Activated CD8-positive, alpha-beta T cell treated with anti-CD3 and anti-CD28 coated beads for 36 hours (primary cell): ENCODE results near the gene ZNF793. TPM values are rescaled to one million over a fixed set of nuclear protein-coding genes. Genes with fewer than 3 reads are reported as not detected.

Experiments
- ATAC-seq: fragments of 200-7000 bp; cut with Tn5 transposase; one replicate; pipeline ENCODE4 v1.10.0; 2021; ENCODE audit warnings: mild to moderate bottlenecking, moderate library complexity
- CTCF ChIA-PET: fragments of 350-600 bp; sonication (Branson Sonifier 250); formaldehyde crosslinking; loops from one replicate; lab custom pipeline; 2021; ENCODE audit warnings: antibody characterized with exemption; lab: Charles Lee
- POLR2A ChIA-PET: fragments of 350-600 bp; sonication (Branson Sonifier 250); formaldehyde crosslinking; loops from one replicate; lab custom pipeline; 2021; ENCODE audit warnings: antibody characterized with exemption; lab: Charles Lee
- DNase-seq: peaks from one replicate; pipeline ENCODE4 v3.0.0-alpha.2; 2020
- H3K27ac Mint-ChIP-seq: one replicate; pipeline ENCODE4 v1.8.0; 2021; ENCODE audit warnings: mild to moderate bottlenecking, mixed read lengths
- H3K27me3 Mint-ChIP-seq: one replicate; pipeline ENCODE4 v1.8.0; 2021; ENCODE audit warnings: mixed read lengths
- H3K36me3 Mint-ChIP-seq: one replicate; pipeline ENCODE4 v1.8.0; 2021; ENCODE audit warnings: low read depth, mixed read lengths
- H3K4me1 Mint-ChIP-seq: one replicate; pipeline ENCODE4 v1.8.0; 2021; ENCODE audit warnings: low read depth, mixed read lengths
- H3K4me3 Mint-ChIP-seq: one replicate; pipeline ENCODE4 v1.8.0; 2021; ENCODE audit warnings: mild to moderate bottlenecking, moderate library complexity, mixed read lengths
- H3K9me3 Mint-ChIP-seq: one replicate; pipeline ENCODE4 v1.8.0; 2021; ENCODE audit warnings: mixed read lengths
- CTCF ChIP-seq: fragments of 200-600 bp; IDR thresholded peaks from one replicate; pipeline ENCODE4 v1.8.0; 2022; ENCODE audit warnings: antibody characterized with exemption, mild to moderate bottlenecking
- intact Hi-C: fragments of 100-400 bp; cut with micrococcal nuclease; formaldehyde crosslinking; loops from one replicate; pipeline ENCODE4 v1.10.0; 2022
- total RNA-seq, 2 experiments: library from RNA; stranded (reverse); gene quantifications; one replicate each; pipeline ENCODE4 v1.2.3, GENCODE V29; 2021

Gene ZNF793
- total RNA-seq, 2 experiments from 2014 or later, result 3.5 to 3.8 TPM

GRCh38 chr19:37513397-37513796 lies 6.7 kb downstream of the ZNF793 start:
- ChIA-PET POLR2A (no interaction called here), CTCF (no interaction called here)
- no peak overlapping the region for H3K27ac Mint-ChIP-seq
- no peaks in the 10 kb centered on the region for H3K4me1 Mint-ChIP-seq
- H3K9me3 Mint-ChIP-seq, result peaks cover 42% of the 10 kb centered on the region
- no peak for DNase-seq
- intact Hi-C loops, result no loop called here
- no peak overlapping the region for H3K4me3 Mint-ChIP-seq
- H3K27me3 Mint-ChIP-seq, result no peaks in the 10 kb centered on the region
- peaks cover 73% of the 10 kb centered on the region for H3K36me3 Mint-ChIP-seq
- no peak for ATAC-seq
- TF ChIP-seq CTCF, result no peak

GRCh38 chr19:37519890-37520289 lies 13.2 kb downstream of the ZNF793 start:
- intact Hi-C loops, result no loop called here
- ChIA-PET CTCF (no interaction called here), POLR2A (interaction anchor here (0.5 kb wide), 1 partner anchor 57 kb away, joined by 3 read pairs; no protein-coding TSS in a partner anchor)
- Mint-ChIP-seq H3K27me3 (no peaks in the 10 kb centered on the region), H3K36me3 (peaks cover 74% of the 10 kb centered on the region), H3K4me1 (no peaks in the 10 kb centered on the region), H3K9me3 (peaks cover 36% of the 10 kb centered on the region), H3K27ac (no peak overlapping the region), H3K4me3 (no peak overlapping the region)
- ATAC-seq (peak; percentile 39), DNase-seq (no peak)
- no peak for TF ChIP-seq CTCF

GRCh38 chr19:37537391-37537947 lies 30.7 kb downstream of the ZNF793 start:
- H3K4me3 Mint-ChIP-seq, result no peak overlapping the region
- intact Hi-C loops, result no loop called here
- POLR2A ChIA-PET, result no interaction called here
- no peak for TF ChIP-seq CTCF
- no peaks in the 10 kb centered on the region for H3K27me3 Mint-ChIP-seq
- DNase-seq (no peak), ATAC-seq (no peak)
- CTCF ChIA-PET, result interaction anchor here (0.7 kb wide), 1 partner anchor 81 kb away, joined by 3 read pairs; no protein-coding TSS in a partner anchor
- H3K9me3 Mint-ChIP-seq, result peaks cover 44% of the 10 kb centered on the region
- H3K4me1 Mint-ChIP-seq, result no peaks in the 10 kb centered on the region
- no peak overlapping the region for H3K27ac Mint-ChIP-seq
- peaks cover 57% of the 10 kb centered on the region for H3K36me3 Mint-ChIP-seq

- peaks cover 67% of the 10 kb centered on the region for H3K9me3 Mint-ChIP-seq
- peak overlapping the region; percentile 83 for H3K4me3 Mint-ChIP-seq
- ATAC-seq, result peak; percentile 88
- intact Hi-C loops, result no loop called here
- CTCF ChIA-PET, result interaction anchor here (1.1 to 1.2 kb wide), 2 partner anchors 15 to 69 kb away, joined by 3 read pairs; no protein-coding TSS in a partner anchor
- peak; percentile 71 for DNase-seq
- peak overlapping the region; percentile 87 for H3K27ac Mint-ChIP-seq
- peaks cover 7% of the 10 kb centered on the region for H3K4me1 Mint-ChIP-seq
- no peaks in the 10 kb centered on the region for H3K27me3 Mint-ChIP-seq
- TF ChIP-seq CTCF, result peak; percentile 56
- H3K36me3 Mint-ChIP-seq, result peaks cover 42% of the 10 kb centered on the region
- POLR2A ChIA-PET, result interaction anchor here (0.5 to 1.0 kb wide), 2 partner anchors 43 to 1423 kb away, joined by 3 read pairs; partner anchors contain the start of genes ZNF540 and ZNF571
These were observed 44.6 kb downstream of the ZNF793 start for GRCh38 chr19:37551129-37551993.

- intact Hi-C loops, result no loop called here
- ChIA-PET CTCF (no interaction called here), POLR2A (no interaction called here)
- Mint-ChIP-seq H3K4me3 (no peak overlapping the region), H3K4me1 (no peaks in the 10 kb centered on the region), H3K36me3 (peaks cover 79% of the 10 kb centered on the region), H3K9me3 (peaks cover 64% of the 10 kb centered on the region), H3K27me3 (no peaks in the 10 kb centered on the region), H3K27ac (no peak overlapping the region)
- no peak for DNase-seq
- ATAC-seq, result no peak
- TF ChIP-seq CTCF, result no peak
These were observed 56.8 kb downstream of the ZNF793 start for GRCh38 chr19:37563518-37563917.
